ENCODE data around the gene ALAS1. TPM values are rescaled to one million over a fixed set of nuclear protein-coding genes. Genes with fewer than 3 reads are reported as not detected.

Gene ALAS1
- total RNA-seq, 1 donor from 2014 or later = 45.2 TPM

- no peak for ATAC-seq
These were observed 23.8 kb downstream of the ALAS1 start for GRCh38 chr3:52221563-52222318.

- ATAC-seq = no peak
These were observed 24.6 kb downstream of the ALAS1 start for GRCh38 chr3:52222319-52223221.

- no peak for ATAC-seq
These were observed 25.8 kb downstream of the ALAS1 start for GRCh38 chr3:52223449-52224408.

- ATAC-seq = peak; percentile 43
These were observed 27.7 kb downstream of the ALAS1 start, which contains the start of gene TLR9 for GRCh38 chr3:52225452-52226228. TSS of gene TLR9 (minus strand) at chr3:52225645. CDS start at chr3:52225529, 116 bp downstream.

- no peak for ATAC-seq
These were observed 28.4 kb downstream of the ALAS1 start for GRCh38 chr3:52226229-52226817.

- no peak for ATAC-seq
These were observed 29.2 kb downstream of the ALAS1 start for GRCh38 chr3:52227117-52227516.

GRCh38 chr3:52227766-52228165, 29.8 kb downstream of the ALAS1 start:
- ATAC-seq = no peak

- ATAC-seq = no peak
These were observed 30.3 kb downstream of the ALAS1 start for GRCh38 chr3:52228266-52228665.

- no peak for ATAC-seq
These were observed 30.9 kb downstream of the ALAS1 start for GRCh38 chr3:52228751-52229291.

- ATAC-seq = no peak
These were observed 31.7 kb downstream of the ALAS1 start for GRCh38 chr3:52229656-52230055.

- ATAC-seq = no peak
These were observed 32.5 kb downstream of the ALAS1 start for GRCh38 chr3:52230461-52230860.

- no peak for ATAC-seq
These were observed 33.0 kb downstream of the ALAS1 start for GRCh38 chr3:52230889-52231499.

- ATAC-seq = peak; percentile 69
These were observed 33.7 kb downstream of the ALAS1 start for GRCh38 chr3:52231502-52232278.

GRCh38 chr3:52232279-52233107, 34.5 kb downstream of the ALAS1 start:
- ATAC-seq = no peak

GRCh38 chr3:52233108-52233591, 35.2 kb downstream of the ALAS1 start:
- ATAC-seq = no peak

GRCh38 chr3:52233968-52234367, 36.0 kb downstream of the ALAS1 start:
- ATAC-seq = no peak

- no peak for ATAC-seq
These were observed 36.8 kb downstream of the ALAS1 start for GRCh38 chr3:52234516-52235447.

Data from esophagus mucosa (tissue), 1 donor.